Osteoblast (primary cell): ENCODE data around the gene ALDOC. TPM values are rescaled to one million over a fixed set of nuclear protein-coding genes. Genes with fewer than 3 reads are reported as not detected.
A peak's percentile ranks its signal among the peaks of the same experiment; 100 is the strongest.

Experiments used
- DNase-seq: peaks from one replicate; pipeline ENCODE4 v3.0.0; 2011; ENCODE audit warnings: low spot score, mixed read lengths; ENCODE audit not compliant: insufficient read length; ENCODE audit errors: missing footprints
- H2AFZ ChIP-seq: 2 replicates; pipeline ENCODE4 v1.6.0; 2011; ENCODE audit warnings: mild to moderate bottlenecking, low read length
- H3K27ac ChIP-seq: 2 replicates; pipeline ENCODE4 v1.5.1; 2011; ENCODE audit warnings: mild to moderate bottlenecking, low read depth, low read length, moderate library complexity
- H3K27me3 ChIP-seq: 2 replicates; pipeline ENCODE4 v1.6.0; 2012; ENCODE audit warnings: mild to moderate bottlenecking, control low read depth, inconsistent platforms, low read length, moderate library complexity; ENCODE audit not compliant: insufficient read depth
- H3K36me3 ChIP-seq: 2 replicates; pipeline ENCODE4 v1.5.1; 2011; ENCODE audit warnings: mild to moderate bottlenecking, low read length, control low read depth, moderate library complexity; ENCODE audit not compliant: insufficient read depth
- H3K4me1 ChIP-seq: 2 replicates; pipeline ENCODE4 v1.5.1; 2011; ENCODE audit warnings: mild to moderate bottlenecking, low read length, control low read depth, moderate library complexity; ENCODE audit not compliant: insufficient read depth
- H3K4me2 ChIP-seq: 2 replicates; pipeline ENCODE4 v1.6.0; 2011; ENCODE audit warnings: mild to moderate bottlenecking, low read length; ENCODE audit not compliant: insufficient read depth
- H3K4me3 ChIP-seq: fragments of 200-600 bp; sonication (generic); 3 replicates; pipeline ENCODE4 v1.5.1; 2012; ENCODE audit warnings: mild to moderate bottlenecking, low read length, inconsistent platforms; ENCODE audit not compliant: insufficient read depth
- H3K79me2 ChIP-seq: 2 replicates; pipeline ENCODE4 v1.6.0; 2012; ENCODE audit warnings: mild to moderate bottlenecking, low read length, control low read depth, inconsistent platforms; ENCODE audit not compliant: insufficient read depth
- H3K9me3 ChIP-seq: 2 replicates; pipeline ENCODE4 v1.5.1; 2011; ENCODE audit warnings: low read depth, low read length, control low read depth
- H4K20me1 ChIP-seq: 2 replicates; pipeline ENCODE4 v1.6.0; 2012; ENCODE audit warnings: mild to moderate bottlenecking, low read length, control low read depth; ENCODE audit not compliant: insufficient read depth
- CTCF ChIP-seq: IDR thresholded peaks from 2 replicates; pipeline ENCODE4 v1.5.1; 2011; ENCODE audit warnings: mild to moderate bottlenecking, low read depth, low read length, moderate library complexity; ENCODE audit errors: extremely low read depth
- total RNA-seq: library from RNA; depleted of rRNA; stranded (reverse); fragments of >200 nt; gene quantifications from 2 replicates; pipeline ENCODE4 v1.2.3, GENCODE V29; 2012

The ALDOC gene
- total RNA-seq, 1 donor, result 17.0 TPM

- no peak overlapping the region for H3K27ac ChIP-seq
- no peak overlapping the region for H3K4me2 ChIP-seq
- no peak for TF ChIP-seq CTCF
- peaks cover 18% of the 10 kb centered on the region for H3K4me1 ChIP-seq
- no peaks in the 10 kb centered on the region for H3K9me3 ChIP-seq
- H3K27me3 ChIP-seq, result no peaks in the 10 kb centered on the region
- no peaks in the 10 kb centered on the region for H3K36me3 ChIP-seq
- no peak overlapping the region for H2AFZ ChIP-seq
- peak; percentile 96 for DNase-seq
- no peak overlapping the region for H3K4me3 ChIP-seq
- no peaks in the 10 kb centered on the region for H3K79me2 ChIP-seq
- H4K20me1 ChIP-seq, result no peaks in the 10 kb centered on the region
These were observed 48.2 kb downstream of the ALDOC start for GRCh38 chr17:28528327-28529012.

GRCh38 chr17:28527859-28528258 is 48.8 kb downstream of the ALDOC start:
- H3K4me1 ChIP-seq, result peaks cover 15% of the 10 kb centered on the region
- H3K27ac ChIP-seq, result no peak overlapping the region
- no peaks in the 10 kb centered on the region for H3K79me2 ChIP-seq
- peak; percentile 58 for DNase-seq
- TF ChIP-seq CTCF, result no peak
- no peak overlapping the region for H3K4me3 ChIP-seq
- no peak overlapping the region for H2AFZ ChIP-seq
- no peaks in the 10 kb centered on the region for H3K9me3 ChIP-seq
- no peaks in the 10 kb centered on the region for H3K36me3 ChIP-seq
- H3K4me2 ChIP-seq, result no peak overlapping the region
- no peaks in the 10 kb centered on the region for H3K27me3 ChIP-seq
- no peaks in the 10 kb centered on the region for H4K20me1 ChIP-seq

- Histone ChIP-seq H3K9me3 (no peaks in the 10 kb centered on the region), H3K27ac (no peak overlapping the region), H3K4me1 (peaks cover 9% of the 10 kb centered on the region), H3K4me2 (no peak overlapping the region), H3K36me3 (no peaks in the 10 kb centered on the region), H3K79me2 (no peaks in the 10 kb centered on the region), H4K20me1 (no peaks in the 10 kb centered on the region), H3K4me3 (no peak overlapping the region), H2AFZ (no peak overlapping the region), H3K27me3 (no peaks in the 10 kb centered on the region)
- TF ChIP-seq CTCF, result no peak
- peak; percentile 86 for DNase-seq
These were observed 49.5 kb downstream of the ALDOC start for GRCh38 chr17:28527181-28527681.

GRCh38 chr17:28526381-28526780 is 50.3 kb downstream of the ALDOC start:
- peaks cover 7% of the 10 kb centered on the region for H3K4me1 ChIP-seq
- no peak for TF ChIP-seq CTCF
- H4K20me1 ChIP-seq, result no peaks in the 10 kb centered on the region
- no peaks in the 10 kb centered on the region for H3K79me2 ChIP-seq
- H3K27me3 ChIP-seq, result no peaks in the 10 kb centered on the region
- H3K4me2 ChIP-seq, result no peak overlapping the region
- H2AFZ ChIP-seq, result no peak overlapping the region
- DNase-seq, result peak; percentile 78
- no peak overlapping the region for H3K27ac ChIP-seq
- no peak overlapping the region for H3K4me3 ChIP-seq
- no peaks in the 10 kb centered on the region for H3K9me3 ChIP-seq
- H3K36me3 ChIP-seq, result no peaks in the 10 kb centered on the region
